ENCODE measurements around the gene SLC24A3. TPM values are rescaled to one million over a fixed set of nuclear protein-coding genes. Genes with fewer than 3 reads are reported as not detected.

Gene SLC24A3
- total and polyA plus RNA-seq, 9 donors = 4.8 to 40.5 (median 18.6) TPM

GRCh38 chr20:19210391-19211155 is 1.9 kb upstream of the SLC24A3 start:
- Histone ChIP-seq H3K4me3 (peak overlapping the region; percentile 78), H3K27me3 (no peaks in the 10 kb centered on the region), H3K27ac (peak overlapping the region; percentile 85), H3K9me3 (no peaks in the 10 kb centered on the region), H3K36me3 (no peaks in the 10 kb centered on the region), H3K4me1 (ENCODE audit: insufficient read depth) (peaks cover 9% of the 10 kb centered on the region)
- DNase-seq = peak in 3 of 5 donors; percentile 44 to 76 (median 48)
- no peak for TF ChIP-seq EP300 (IDR thresholded peaks at IDR 0.05)
- no peak for TF ChIP-seq POLR2A (IDR thresholded peaks at IDR 0.05)
- no peak for TF ChIP-seq CTCF (IDR thresholded peaks at IDR 0.05)
- WGBS, 3 donors = 41 to 51% (median 42%) methylated on average over 9 of the region's 9 CpGs
- intact Hi-C loops (cut with DNase I) = loop anchor here (5.0 to 10.0 kb wide), 4 partner anchors 54 to 372 kb away; no protein-coding TSS in a partner anchor

DNA sequence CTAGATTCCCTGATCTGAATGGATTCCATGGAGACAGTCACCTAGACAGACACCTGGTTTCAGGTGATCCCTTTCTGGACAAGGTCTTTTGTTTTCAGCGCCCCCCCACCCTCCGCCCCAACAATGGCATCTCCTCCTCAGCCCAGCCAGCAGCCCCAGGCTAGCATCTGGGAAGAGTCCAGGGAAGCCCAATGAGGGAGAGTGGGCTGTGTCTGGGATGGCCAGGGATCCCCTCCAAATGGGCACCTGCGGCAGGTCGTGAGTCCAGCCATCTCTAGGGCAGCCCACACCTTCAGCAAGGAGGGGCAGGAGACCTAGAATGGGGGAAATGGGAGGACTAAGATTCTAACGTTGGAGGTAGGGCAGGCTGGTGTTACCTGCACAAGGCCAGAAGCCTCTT is 1.2 kb upstream of the SLC24A3 start:
- WGBS, 3 donors = 57 to 69% (median 61%) methylated on average over 5 of the region's 5 CpGs
- peak in 3 of 5 donors; percentile 38 to 52 (median 44) for DNase-seq
- Histone ChIP-seq H3K4me3 (peak overlapping the region; percentile 78), H3K36me3 (no peaks in the 10 kb centered on the region), H3K9me3 (no peaks in the 10 kb centered on the region), H3K4me1 (ENCODE audit: insufficient read depth) (peaks cover 9% of the 10 kb centered on the region), H3K27ac (peak overlapping the region; percentile 85), H3K27me3 (no peaks in the 10 kb centered on the region)
- TF ChIP-seq POLR2A (IDR thresholded peaks at IDR 0.05) (no peak), EP300 (IDR thresholded peaks at IDR 0.05) (no peak), CTCF (IDR thresholded peaks at IDR 0.05) (no peak)
- intact Hi-C loops (cut with DNase I) = loop anchor here (5.0 to 10.0 kb wide), 4 partner anchors 54 to 371 kb away; no protein-coding TSS in a partner anchor

GRCh38 chr20:19211661-19212468 is 577 bp upstream of the SLC24A3 start:
- Histone ChIP-seq H3K36me3 (no peaks in the 10 kb centered on the region), H3K27ac (peak overlapping the region; percentile 85), H3K4me1 (ENCODE audit: insufficient read depth) (peaks cover 9% of the 10 kb centered on the region), H3K9me3 (no peaks in the 10 kb centered on the region), H3K4me3 (peak overlapping the region; percentile 78), H3K27me3 (no peaks in the 10 kb centered on the region)
- 2% methylated on average over 45 to 66 of the region's 66 CpGs for WGBS, 3 donors
- no peak for TF ChIP-seq EP300 (IDR thresholded peaks at IDR 0.05)
- TF ChIP-seq POLR2A (IDR thresholded peaks at IDR 0.05) = no peak
- peak in 1 of 3 donors; percentile 21 for TF ChIP-seq CTCF (IDR thresholded peaks at IDR 0.05)
- intact Hi-C loops (cut with DNase I) = loop anchor here (2.0 to 10.0 kb wide), 5 partner anchors 53 to 451 kb away; no protein-coding TSS in a partner anchor
- peak; percentile 66 to 78 (median 73) for DNase-seq

DNA sequence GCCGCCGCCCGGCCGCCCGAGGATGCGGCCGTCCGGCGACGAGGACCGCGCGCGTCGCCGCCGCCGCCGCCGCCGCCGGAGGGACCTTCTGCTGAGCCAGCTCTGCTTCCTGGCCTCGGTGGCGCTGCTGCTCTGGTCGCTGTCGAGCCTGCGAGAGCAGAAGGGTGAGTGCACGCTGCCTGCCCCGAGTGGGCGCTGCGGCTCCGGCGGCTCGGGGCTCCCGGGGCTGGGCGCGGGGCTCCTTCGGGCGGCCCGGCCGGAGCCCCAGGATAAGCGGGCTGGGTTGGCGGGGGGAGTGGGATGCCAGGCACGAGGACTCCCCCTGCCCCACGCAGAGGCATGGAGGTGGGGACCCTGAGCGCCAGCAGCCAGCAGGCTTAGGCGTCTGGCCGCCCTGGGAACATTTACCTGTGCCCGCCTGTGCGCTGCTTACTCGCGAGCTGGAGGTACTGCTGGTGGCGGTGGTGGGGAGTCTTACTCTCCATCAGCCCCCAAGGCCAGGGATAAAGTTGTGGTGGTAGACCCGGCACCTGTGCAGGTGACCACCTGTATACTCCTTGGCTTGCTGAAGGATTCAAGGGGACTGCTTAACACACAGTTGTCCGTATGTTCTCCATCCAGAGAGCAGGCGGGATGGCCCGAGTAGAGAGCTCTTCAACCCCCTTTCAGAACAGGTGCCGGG is 520 bp downstream of the SLC24A3 start:
- peak; percentile 82 to 86 (median 85) for DNase-seq
- H3K27me3 ChIP-seq = no peaks in the 10 kb centered on the region
- no peaks in the 10 kb centered on the region for H3K36me3 ChIP-seq
- H3K4me1 ChIP-seq (ENCODE audit: insufficient read depth) = peaks cover 8% of the 10 kb centered on the region
- TF ChIP-seq CTCF (IDR thresholded peaks at IDR 0.05) (peak; percentile 23 to 75 (median 74)), POLR2A (IDR thresholded peaks at IDR 0.05) (no peak)
- WGBS, 3 donors = 2 to 3% (median 2%) methylated on average over 18 to 58 of the region's 58 CpGs
- H3K9me3 ChIP-seq = no peaks in the 10 kb centered on the region
- intact Hi-C loops (cut with DNase I) = loop anchor here (2.0 to 10.0 kb wide), 5 partner anchors 52 to 450 kb away; no protein-coding TSS in a partner anchor
- H3K4me3 ChIP-seq = peak overlapping the region; percentile 78
- peak overlapping the region; percentile 75 to 85 for H3K27ac ChIP-seq
